ENCODE measurements around the gene KLHL12. TPM values are rescaled to one million over a fixed set of nuclear protein-coding genes. Genes with fewer than 3 reads are reported as not detected.

KLHL12 gene
- total and polyA plus RNA-seq, 10 of the 15 experiments (the other 5 are each of a cell fraction or from before 2014, with no cell fraction given): 16.0 to 53.8 (median 30.3) TPM

GRCh38 chr1:202888531-202889360, 38.3 kb downstream of the KLHL12 start, which contains the start of gene RABIF (continued):
- TF ChIP-seq NR2F1 (conservative IDR thresholded peaks at IDR 0.05) (peak; percentile 69; the same call in 1 of the 2 replicates), STAT1 (conservative IDR thresholded peaks at IDR 0.05) (peak; percentile 97; the same call in 1 of the 2 replicates), MYC (IDR thresholded peaks at IDR 0.05; ENCODE audit: insufficient read depth, insufficient read length, insufficient replicate concordance, low read length, severe bottlenecking) (peak; percentile 48), CBFB (IDR thresholded peaks at IDR 0.05; ENCODE audit: low read depth) (no peak), CHD2 (IDR thresholded peaks at IDR 0.05; ENCODE audit: borderline replicate concordance, low read depth, low read length) (no peak), ASH2L (IDR thresholded peaks at IDR 0.05; ENCODE audit: borderline replicate concordance, low read depth) (0 out of 2 replicates have a peak, but pooled peaks have one; percentile 74), TAF1 (IDR thresholded peaks at IDR 0.05; ENCODE audit: borderline replicate concordance, low read depth, low read length) (peak; percentile 78), SIX5 (IDR thresholded peaks at IDR 0.05; ENCODE audit: low read depth, low read length, severe bottlenecking) (no peak), NBN (IDR thresholded peaks at IDR 0.05) (peak; percentile 91), SMARCA5 (IDR thresholded peaks at IDR 0.05) (peak; percentile 93), E2F4 (IDR thresholded peaks at IDR 0.05; ENCODE audit: low read depth, low read length) (no peak), MEF2A (IDR thresholded peaks at IDR 0.05; ENCODE audit: insufficient read depth, low read depth, low read length) (0 out of 2 replicates have a peak, but pooled peaks have one; percentile 8), RB1 (IDR thresholded peaks at IDR 0.05; ENCODE audit: borderline replicate concordance) (peak; percentile 66; the same call in 1 of the 2 replicates), IRF4 (IDR thresholded peaks at IDR 0.05; ENCODE audit: low read depth, low read length) (no peak), HDGF (IDR thresholded peaks at IDR 0.05) (peak; percentile 96), BACH1 (IDR thresholded peaks at IDR 0.05; ENCODE audit: borderline replicate concordance) (peak; percentile 82), CREM (IDR thresholded peaks at IDR 0.05; ENCODE audit: low read depth) (no peak), JUNB (IDR thresholded peaks at IDR 0.05) (no peak), POLR2A (IDR thresholded peaks at IDR 0.05; ENCODE audit: low read depth, low read length) (peak; percentile 97), SKIL (IDR thresholded peaks at IDR 0.05; ENCODE audit: low read depth, poor library complexity, severe bottlenecking) (no peak), POU2F2 (IDR thresholded peaks at IDR 0.05; ENCODE audit: borderline replicate concordance, low read depth, low read length) (peak; percentile 41; the same call in 2 of the 3 replicates), ZNF687 (IDR thresholded peaks at IDR 0.05) (peak; percentile 49), EP300 (IDR thresholded peaks at IDR 0.05; ENCODE audit: borderline replicate concordance in 1 of 2, control insufficient read depth in 1 of 2, low read depth in 2 of 2, low read length in 2 of 2) (no peak)
